Kidney (tissue), 14 donors: ENCODE results near the gene CYP4B1. TPM values are rescaled to one million over a fixed set of nuclear protein-coding genes. Genes with fewer than 3 reads are reported as not detected.

Experiments
- DNase-seq, 5 donors: peaks; one replicate each; pipeline ENCODE4 v3.0.0-alpha.2; 2013 to 2020
- FAIRE-seq: peaks from 2 replicates; lab custom pipeline; 2012; peaks lifted over from hg19 to GRCh38; lab: Jason Lieb, UNC
- H3K27ac ChIP-seq, 2 donors: one replicate each; pipeline ENCODE4 v1.7.0; 2013; ENCODE audit warnings: low read depth in 2 of 2, low read length in 2 of 2, inconsistent platforms in 1 of 2
- H3K27me3 ChIP-seq: one replicate; pipeline ENCODE4 v1.7.1; 2013; ENCODE audit warnings: low read length, inconsistent platforms; ENCODE audit not compliant: control insufficient read depth, insufficient read depth
- H3K36me3 ChIP-seq, 3 donors: one replicate each; pipeline versions ENCODE4 v1.7.0 to v1.7.1; 2013; ENCODE audit warnings: low read length in 3 of 3, control low read depth in 1 of 3, inconsistent platforms in 1 of 3; ENCODE audit not compliant: insufficient read depth in 3 of 3, control insufficient read depth in 2 of 3
- H3K4me1 ChIP-seq, 3 donors: one replicate each; pipeline versions ENCODE4 v1.7.0 to v1.7.1; 2013; ENCODE audit warnings: low read length in 3 of 3, inconsistent platforms in 1 of 3, low read depth in 1 of 3; ENCODE audit not compliant: control insufficient read depth in 2 of 3, insufficient read depth in 2 of 3
- H3K4me3 ChIP-seq, 3 donors: one replicate each; pipeline versions ENCODE4 v1.7.0 to v1.8.1; 2013; ENCODE audit warnings: low read length in 3 of 3, control low read depth in 1 of 3, inconsistent platforms in 1 of 3
- H3K9ac ChIP-seq, 3 donors: one replicate each; pipeline versions ENCODE4 v1.7.0 to v1.7.1; 2013; ENCODE audit warnings: low read length in 3 of 3, control low read depth in 1 of 3, inconsistent platforms in 1 of 3
- H3K9me3 ChIP-seq, 3 donors: one replicate each; pipeline versions ENCODE4 v1.7.0 to v1.7.1; 2013; ENCODE audit warnings: low read length in 3 of 3, control low read depth in 1 of 3, inconsistent platforms in 1 of 3; ENCODE audit not compliant: control insufficient read depth in 2 of 3, insufficient read depth in 1 of 3
- intact Hi-C: fragments of 100-400 bp; cut with DNase I; formaldehyde crosslinking; loops from one replicate; pipeline ENCODE4 v1.11.1; 2022
- polyA plus RNA-seq: library from polyadenylated mRNA; stranded (reverse); fragments of 350-450 nt; fragmentation: Illumina TruSeq; extraction: RNeasy Lipid Tissue Mini Kit (QIAGEN cat#74804); gene quantifications from one replicate; pipeline ENCODE4 v1.2.3, GENCODE V29; 2014; ENCODE audit warnings: low read depth, low replicate concordance; ENCODE audit not compliant: insufficient read depth
- total RNA-seq: library from RNA; stranded (reverse); fragmentation: NEBNext Ultra II Directional; extraction: Animal tissue kit (Norgen Biotek cat#: 25700); gene quantifications from one replicate; pipeline ENCODE4 v1.2.1, GENCODE V29; 2021
- TF ChIP-seq, protein P1 (sequence below): IDR thresholded peaks from 3 replicates; pipeline ENCODE4 v1.5.1; 2012; ENCODE audit warnings: mild to moderate bottlenecking, moderate library complexity, borderline replicate concordance; ENCODE audit not compliant: insufficient read depth; ENCODE audit errors: extremely low read depth
- donor health status: control.
- donor health status: control.
- donor health status: control.
- donor health status: control.
- donor health status: control.
- donor health status: DM: yes; HTN: yes; CAD: no.
- donor health status: Normal renal cell carcinoma (clear cell type).

CYP4B1 gene
- total and polyA plus RNA-seq, 2 donors from 2014 or later = 3.3 to 4.8 TPM

DNA sequence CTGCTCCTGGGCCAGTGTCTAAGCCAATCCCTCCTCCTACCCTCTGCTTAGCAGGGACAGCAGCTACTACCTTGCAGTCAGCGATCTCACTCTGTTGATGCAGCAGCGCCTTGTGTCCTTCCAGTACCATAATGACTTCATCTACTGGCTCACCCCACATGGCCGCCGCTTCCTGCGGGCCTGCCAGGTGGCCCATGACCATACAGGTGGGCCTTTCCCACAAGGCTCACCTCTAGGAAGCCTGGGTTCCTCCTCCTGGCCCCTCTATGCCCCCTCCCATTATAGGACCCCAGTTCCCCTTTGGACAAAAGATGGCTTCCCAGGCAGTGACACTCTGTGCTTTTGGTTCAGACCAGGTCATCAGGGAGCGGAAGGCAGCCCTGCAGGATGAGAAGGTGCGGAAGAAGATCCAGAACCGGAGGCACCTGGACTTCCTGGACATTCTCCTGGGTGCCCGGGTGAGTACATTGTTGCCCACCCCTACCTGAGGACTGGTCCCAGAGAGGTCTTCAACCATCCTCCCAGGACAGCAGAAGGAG, 15.1 kb downstream of the CYP4B1 start:
- H3K9ac ChIP-seq = no peak overlapping the region
- TF ChIP-seq, protein P1, sequence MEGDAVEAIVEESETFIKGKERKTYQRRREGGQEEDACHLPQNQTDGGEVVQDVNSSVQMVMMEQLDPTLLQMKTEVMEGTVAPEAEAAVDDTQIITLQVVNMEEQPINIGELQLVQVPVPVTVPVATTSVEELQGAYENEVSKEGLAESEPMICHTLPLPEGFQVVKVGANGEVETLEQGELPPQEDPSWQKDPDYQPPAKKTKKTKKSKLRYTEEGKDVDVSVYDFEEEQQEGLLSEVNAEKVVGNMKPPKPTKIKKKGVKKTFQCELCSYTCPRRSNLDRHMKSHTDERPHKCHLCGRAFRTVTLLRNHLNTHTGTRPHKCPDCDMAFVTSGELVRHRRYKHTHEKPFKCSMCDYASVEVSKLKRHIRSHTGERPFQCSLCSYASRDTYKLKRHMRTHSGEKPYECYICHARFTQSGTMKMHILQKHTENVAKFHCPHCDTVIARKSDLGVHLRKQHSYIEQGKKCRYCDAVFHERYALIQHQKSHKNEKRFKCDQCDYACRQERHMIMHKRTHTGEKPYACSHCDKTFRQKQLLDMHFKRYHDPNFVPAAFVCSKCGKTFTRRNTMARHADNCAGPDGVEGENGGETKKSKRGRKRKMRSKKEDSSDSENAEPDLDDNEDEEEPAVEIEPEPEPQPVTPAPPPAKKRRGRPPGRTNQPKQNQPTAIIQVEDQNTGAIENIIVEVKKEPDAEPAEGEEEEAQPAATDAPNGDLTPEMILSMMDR = no peak
- no peak overlapping the region for H3K4me3 ChIP-seq
- H3K27me3 ChIP-seq = no peaks in the 10 kb centered on the region
- no peak overlapping the region for H3K27ac ChIP-seq
- FAIRE-seq (no peak), DNase-seq (no peak)
- H3K9me3 ChIP-seq = no peaks in the 10 kb centered on the region
- intact Hi-C loops = no loop called here
- no peaks in the 10 kb centered on the region for H3K36me3 ChIP-seq
- no peaks in the 10 kb centered on the region for H3K4me1 ChIP-seq

DNA sequence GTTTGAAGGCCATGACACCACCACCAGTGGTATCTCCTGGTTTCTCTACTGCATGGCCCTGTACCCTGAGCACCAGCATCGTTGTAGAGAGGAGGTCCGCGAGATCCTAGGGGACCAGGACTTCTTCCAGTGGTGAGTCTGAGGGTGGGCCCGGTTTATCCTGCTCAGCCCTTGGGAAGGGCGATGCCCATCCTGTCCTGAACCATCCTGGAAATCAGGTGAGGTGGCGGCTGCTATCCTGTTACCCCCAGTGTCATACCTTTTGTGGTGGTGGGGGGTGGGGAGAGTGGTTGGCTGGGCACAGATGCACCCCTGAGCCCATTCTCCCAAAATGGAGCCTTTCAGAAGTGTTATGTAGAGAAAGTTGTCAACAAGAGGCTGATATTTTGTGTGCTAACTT, 16.3 kb downstream of the CYP4B1 start:
- no peaks in the 10 kb centered on the region for H3K36me3 ChIP-seq
- no peak overlapping the region for H3K27ac ChIP-seq
- TF ChIP-seq, protein P1 = no peak
- no peak overlapping the region for H3K9ac ChIP-seq
- DNase-seq = no peak
- no peaks in the 10 kb centered on the region for H3K27me3 ChIP-seq
- H3K4me1 ChIP-seq = no peaks in the 10 kb centered on the region
- no peak for FAIRE-seq
- intact Hi-C loops = no loop called here
- no peak overlapping the region for H3K4me3 ChIP-seq
- H3K9me3 ChIP-seq = no peaks in the 10 kb centered on the region

DNA sequence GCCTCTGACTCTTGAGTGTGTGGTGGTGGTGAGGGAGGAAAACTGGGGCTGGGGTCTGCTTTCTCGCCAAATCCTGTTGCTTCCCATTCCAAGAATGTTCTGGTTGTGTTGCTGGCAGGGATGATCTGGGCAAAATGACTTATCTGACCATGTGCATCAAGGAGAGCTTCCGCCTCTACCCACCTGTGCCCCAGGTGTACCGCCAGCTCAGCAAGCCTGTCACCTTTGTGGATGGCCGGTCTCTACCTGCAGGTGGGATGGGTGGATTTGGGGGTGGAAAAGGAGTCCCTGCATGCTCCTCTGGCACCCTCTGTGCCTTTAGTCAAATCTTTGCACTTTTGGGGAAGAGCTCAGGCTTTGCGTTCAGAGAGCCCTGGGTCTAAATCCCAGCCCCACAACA, 18.1 kb downstream of the CYP4B1 start:
- FAIRE-seq = no peak
- Histone ChIP-seq H3K9ac (no peak overlapping the region), H3K36me3 (no peaks in the 10 kb centered on the region), H3K27me3 (no peaks in the 10 kb centered on the region), H3K27ac (no peak overlapping the region), H3K4me1 (no peaks in the 10 kb centered on the region), H3K4me3 (no peak overlapping the region), H3K9me3 (no peaks in the 10 kb centered on the region)
- DNase-seq = no peak
- intact Hi-C loops = no loop called here
- TF ChIP-seq, protein P1 = no peak

DNA sequence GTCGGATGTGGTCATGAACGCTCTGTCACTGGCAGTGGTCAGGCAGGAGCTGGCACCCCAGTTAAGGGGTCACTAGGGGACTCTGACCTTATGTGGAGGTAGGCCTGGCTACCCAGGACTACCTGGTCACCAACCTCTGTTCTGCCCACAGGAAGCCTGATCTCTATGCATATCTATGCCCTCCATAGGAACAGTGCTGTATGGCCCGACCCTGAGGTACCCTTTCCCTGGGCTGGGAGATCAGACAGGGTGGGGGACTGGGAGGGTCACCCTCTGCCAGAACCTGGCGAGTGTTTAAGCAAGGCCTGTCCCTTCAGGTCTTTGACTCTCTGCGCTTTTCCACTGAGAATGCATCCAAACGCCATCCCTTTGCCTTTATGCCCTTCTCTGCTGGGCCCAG, 19.0 kb downstream of the CYP4B1 start:
- no peak overlapping the region for H3K9ac ChIP-seq
- no peak for FAIRE-seq
- TF ChIP-seq, protein P1 = no peak
- H3K27me3 ChIP-seq = no peaks in the 10 kb centered on the region
- intact Hi-C loops = no loop called here
- H3K9me3 ChIP-seq = no peaks in the 10 kb centered on the region
- H3K4me3 ChIP-seq = no peak overlapping the region
- DNase-seq = no peak
- no peaks in the 10 kb centered on the region for H3K4me1 ChIP-seq
- H3K36me3 ChIP-seq = no peaks in the 10 kb centered on the region
- no peak overlapping the region for H3K27ac ChIP-seq
